ENCODE data around the gene CA12. TPM values are rescaled to one million over a fixed set of nuclear protein-coding genes. Genes with fewer than 3 reads are reported as not detected.

Gene CA12
- total and polyA plus RNA-seq, 4 donors, result 0.07 to 5.1 (median 1.5) TPM

DNA sequence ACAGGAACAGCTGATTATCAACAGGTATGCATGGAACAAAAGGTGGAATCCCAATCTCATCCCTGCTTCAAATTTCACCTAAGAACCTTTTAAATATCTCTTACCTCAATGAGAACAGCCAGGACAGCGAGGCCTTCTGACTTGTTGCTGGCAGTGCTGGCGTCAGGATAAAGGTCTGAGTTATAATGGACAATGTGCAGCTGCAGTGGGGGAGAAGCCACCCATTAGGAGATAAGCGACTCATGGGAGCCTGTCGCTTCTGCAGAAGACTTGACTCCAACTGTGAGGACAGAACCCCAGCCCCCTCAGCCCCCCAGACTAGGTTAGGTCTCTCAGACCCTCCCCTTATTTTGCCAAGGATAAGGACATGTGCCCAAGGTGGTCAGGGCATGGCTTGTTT lies 39.7 kb downstream of the CA12 start:
- no peaks in the 10 kb centered on the region for H3K9me3 ChIP-seq (ENCODE audit: control insufficient read depth in 4 of 4, low read length in 3 of 4)
- H3K9ac ChIP-seq (ENCODE audit: low read depth in 1 of 2, low read length in 2 of 2), result no peak overlapping the region
- H3K4me1 ChIP-seq (ENCODE audit: control insufficient read depth in 4 of 4, insufficient read depth in 4 of 4, low read length in 3 of 4), result peaks cover 0 to 14% (median 8%) of the 10 kb centered on the region in 4 donors
- no peak for DNase-seq (ENCODE audit: low spot score)
- no peak overlapping the region for H3K27ac ChIP-seq (ENCODE audit: low read depth in 1 of 2, low read length in 2 of 2)
- WGBS, result 95% methylated on average over 4 of the region's 4 CpGs
- no peaks in the 10 kb centered on the region for H3K36me3 ChIP-seq (ENCODE audit: control insufficient read depth in 4 of 4, insufficient read depth in 3 of 4, low read depth in 1 of 4, low read length in 3 of 4)
- no peaks in the 10 kb centered on the region for H3K27me3 ChIP-seq (ENCODE audit: control insufficient read depth in 4 of 4, insufficient read depth in 4 of 4, low read length in 3 of 4)
- no peak overlapping the region for H3K4me3 ChIP-seq (ENCODE audit: low read depth in 1 of 3, low read length in 3 of 3)
- TF ChIP-seq HNF4A (conservative IDR thresholded peaks at IDR 0.05) (no peak), FOXA2 (IDR thresholded peaks at IDR 0.05) (no peak), GABPA (IDR thresholded peaks at IDR 0.05 in 1 of 2, conservative IDR thresholded peaks at IDR 0.05 in 1 of 2) (no peak), SP1 (IDR thresholded peaks at IDR 0.05) (no peak), YY1 (IDR thresholded peaks at IDR 0.05) (no peak), TAF1 (conservative IDR thresholded peaks at IDR 0.05) (no peak), HNF4G (IDR thresholded peaks at IDR 0.05) (no peak), FOXA1 (IDR thresholded peaks at IDR 0.05) (no peak), JUND (IDR thresholded peaks at IDR 0.05) (no peak), EGR1 (IDR thresholded peaks at IDR 0.05; ENCODE audit: low read depth in 2 of 2) (no peak), RAD21 (IDR thresholded peaks at IDR 0.05) (no peak), NR2F2 (IDR thresholded peaks at IDR 0.05) (no peak)
- TF ChIP-seq, protein P1, sequence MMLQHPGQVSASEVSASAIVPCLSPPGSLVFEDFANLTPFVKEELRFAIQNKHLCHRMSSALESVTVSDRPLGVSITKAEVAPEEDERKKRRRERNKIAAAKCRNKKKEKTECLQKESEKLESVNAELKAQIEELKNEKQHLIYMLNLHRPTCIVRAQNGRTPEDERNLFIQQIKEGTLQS (IDR thresholded peaks at IDR 0.05), result no peak
- TF ChIP-seq, protein P2, sequence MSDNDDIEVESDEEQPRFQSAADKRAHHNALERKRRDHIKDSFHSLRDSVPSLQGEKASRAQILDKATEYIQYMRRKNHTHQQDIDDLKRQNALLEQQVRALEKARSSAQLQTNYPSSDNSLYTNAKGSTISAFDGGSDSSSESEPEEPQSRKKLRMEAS (IDR thresholded peaks at IDR 0.05), result no peak
- TF ChIP-seq, protein P3, sequence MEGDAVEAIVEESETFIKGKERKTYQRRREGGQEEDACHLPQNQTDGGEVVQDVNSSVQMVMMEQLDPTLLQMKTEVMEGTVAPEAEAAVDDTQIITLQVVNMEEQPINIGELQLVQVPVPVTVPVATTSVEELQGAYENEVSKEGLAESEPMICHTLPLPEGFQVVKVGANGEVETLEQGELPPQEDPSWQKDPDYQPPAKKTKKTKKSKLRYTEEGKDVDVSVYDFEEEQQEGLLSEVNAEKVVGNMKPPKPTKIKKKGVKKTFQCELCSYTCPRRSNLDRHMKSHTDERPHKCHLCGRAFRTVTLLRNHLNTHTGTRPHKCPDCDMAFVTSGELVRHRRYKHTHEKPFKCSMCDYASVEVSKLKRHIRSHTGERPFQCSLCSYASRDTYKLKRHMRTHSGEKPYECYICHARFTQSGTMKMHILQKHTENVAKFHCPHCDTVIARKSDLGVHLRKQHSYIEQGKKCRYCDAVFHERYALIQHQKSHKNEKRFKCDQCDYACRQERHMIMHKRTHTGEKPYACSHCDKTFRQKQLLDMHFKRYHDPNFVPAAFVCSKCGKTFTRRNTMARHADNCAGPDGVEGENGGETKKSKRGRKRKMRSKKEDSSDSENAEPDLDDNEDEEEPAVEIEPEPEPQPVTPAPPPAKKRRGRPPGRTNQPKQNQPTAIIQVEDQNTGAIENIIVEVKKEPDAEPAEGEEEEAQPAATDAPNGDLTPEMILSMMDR (IDR thresholded peaks at IDR 0.05; ENCODE audit: low read depth, low read length, missing input control), result no peak
- TF ChIP-seq, protein P4, sequence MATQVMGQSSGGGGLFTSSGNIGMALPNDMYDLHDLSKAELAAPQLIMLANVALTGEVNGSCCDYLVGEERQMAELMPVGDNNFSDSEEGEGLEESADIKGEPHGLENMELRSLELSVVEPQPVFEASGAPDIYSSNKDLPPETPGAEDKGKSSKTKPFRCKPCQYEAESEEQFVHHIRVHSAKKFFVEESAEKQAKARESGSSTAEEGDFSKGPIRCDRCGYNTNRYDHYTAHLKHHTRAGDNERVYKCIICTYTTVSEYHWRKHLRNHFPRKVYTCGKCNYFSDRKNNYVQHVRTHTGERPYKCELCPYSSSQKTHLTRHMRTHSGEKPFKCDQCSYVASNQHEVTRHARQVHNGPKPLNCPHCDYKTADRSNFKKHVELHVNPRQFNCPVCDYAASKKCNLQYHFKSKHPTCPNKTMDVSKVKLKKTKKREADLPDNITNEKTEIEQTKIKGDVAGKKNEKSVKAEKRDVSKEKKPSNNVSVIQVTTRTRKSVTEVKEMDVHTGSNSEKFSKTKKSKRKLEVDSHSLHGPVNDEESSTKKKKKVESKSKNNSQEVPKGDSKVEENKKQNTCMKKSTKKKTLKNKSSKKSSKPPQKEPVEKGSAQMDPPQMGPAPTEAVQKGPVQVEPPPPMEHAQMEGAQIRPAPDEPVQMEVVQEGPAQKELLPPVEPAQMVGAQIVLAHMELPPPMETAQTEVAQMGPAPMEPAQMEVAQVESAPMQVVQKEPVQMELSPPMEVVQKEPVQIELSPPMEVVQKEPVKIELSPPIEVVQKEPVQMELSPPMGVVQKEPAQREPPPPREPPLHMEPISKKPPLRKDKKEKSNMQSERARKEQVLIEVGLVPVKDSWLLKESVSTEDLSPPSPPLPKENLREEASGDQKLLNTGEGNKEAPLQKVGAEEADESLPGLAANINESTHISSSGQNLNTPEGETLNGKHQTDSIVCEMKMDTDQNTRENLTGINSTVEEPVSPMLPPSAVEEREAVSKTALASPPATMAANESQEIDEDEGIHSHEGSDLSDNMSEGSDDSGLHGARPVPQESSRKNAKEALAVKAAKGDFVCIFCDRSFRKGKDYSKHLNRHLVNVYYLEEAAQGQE (IDR thresholded peaks at IDR 0.05), result no peak
- TF ChIP-seq, protein P5, sequence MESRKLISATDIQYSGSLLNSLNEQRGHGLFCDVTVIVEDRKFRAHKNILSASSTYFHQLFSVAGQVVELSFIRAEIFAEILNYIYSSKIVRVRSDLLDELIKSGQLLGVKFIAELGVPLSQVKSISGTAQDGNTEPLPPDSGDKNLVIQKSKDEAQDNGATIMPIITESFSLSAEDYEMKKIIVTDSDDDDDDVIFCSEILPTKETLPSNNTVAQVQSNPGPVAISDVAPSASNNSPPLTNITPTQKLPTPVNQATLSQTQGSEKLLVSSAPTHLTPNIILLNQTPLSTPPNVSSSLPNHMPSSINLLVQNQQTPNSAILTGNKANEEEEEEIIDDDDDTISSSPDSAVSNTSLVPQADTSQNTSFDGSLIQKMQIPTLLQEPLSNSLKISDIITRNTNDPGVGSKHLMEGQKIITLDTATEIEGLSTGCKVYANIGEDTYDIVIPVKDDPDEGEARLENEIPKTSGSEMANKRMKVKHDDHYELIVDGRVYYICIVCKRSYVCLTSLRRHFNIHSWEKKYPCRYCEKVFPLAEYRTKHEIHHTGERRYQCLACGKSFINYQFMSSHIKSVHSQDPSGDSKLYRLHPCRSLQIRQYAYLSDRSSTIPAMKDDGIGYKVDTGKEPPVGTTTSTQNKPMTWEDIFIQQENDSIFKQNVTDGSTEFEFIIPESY (IDR thresholded peaks at IDR 0.05), result no peak

DNA sequence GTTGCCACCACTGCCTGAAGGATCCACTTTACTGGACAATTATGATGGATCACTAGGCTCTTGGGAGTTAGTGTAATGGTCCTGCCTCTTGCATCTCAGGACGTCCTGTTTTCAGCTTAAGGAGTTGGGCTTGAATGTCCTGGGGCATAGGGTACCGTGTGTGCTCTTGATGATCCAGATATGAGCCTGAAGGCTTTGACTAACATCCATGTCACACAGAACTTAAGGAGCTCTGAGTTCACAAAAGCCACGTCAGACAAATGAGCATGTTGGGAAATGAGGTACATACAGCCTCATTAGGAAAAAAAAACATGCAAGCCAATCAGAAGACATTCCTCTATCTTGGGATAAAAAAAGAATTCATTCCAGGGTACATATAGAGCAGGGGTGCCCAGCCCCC lies 40.8 kb downstream of the CA12 start:
- H3K4me1 ChIP-seq (ENCODE audit: control insufficient read depth in 4 of 4, insufficient read depth in 4 of 4, low read length in 3 of 4), result peaks cover 0 to 14% (median 8%) of the 10 kb centered on the region in 4 donors
- H3K4me3 ChIP-seq (ENCODE audit: low read depth in 1 of 3, low read length in 3 of 3), result no peak overlapping the region
- no peaks in the 10 kb centered on the region for H3K9me3 ChIP-seq (ENCODE audit: control insufficient read depth in 4 of 4, low read length in 3 of 4)
- no peak overlapping the region for H3K27ac ChIP-seq (ENCODE audit: low read depth in 1 of 2, low read length in 2 of 2)
- no peaks in the 10 kb centered on the region for H3K36me3 ChIP-seq (ENCODE audit: control insufficient read depth in 4 of 4, insufficient read depth in 3 of 4, low read depth in 1 of 4, low read length in 3 of 4)
- TF ChIP-seq, protein P2 (IDR thresholded peaks at IDR 0.05), result no peak
- TF ChIP-seq, protein P4 (IDR thresholded peaks at IDR 0.05), result no peak
- TF ChIP-seq FOXA2 (IDR thresholded peaks at IDR 0.05) (no peak), YY1 (IDR thresholded peaks at IDR 0.05) (no peak), GABPA (IDR thresholded peaks at IDR 0.05 in 1 of 2, conservative IDR thresholded peaks at IDR 0.05 in 1 of 2) (no peak), NR2F2 (IDR thresholded peaks at IDR 0.05) (no peak)
- 91% methylated on average over 3 of the region's 3 CpGs for WGBS
- no peaks in the 10 kb centered on the region for H3K27me3 ChIP-seq (ENCODE audit: control insufficient read depth in 4 of 4, insufficient read depth in 4 of 4, low read length in 3 of 4)
- H3K9ac ChIP-seq (ENCODE audit: low read depth in 1 of 2, low read length in 2 of 2), result no peak overlapping the region
- DNase-seq (ENCODE audit: low spot score), result no peak
